Fibroblast of skin of left quadriceps (primary cell): ENCODE results near the gene AMBRA1.

ENCODE experiments used
- DNase-seq, 2 experiments: peaks; one replicate each; pipeline ENCODE4 v3.0.0-alpha.2; 2013; ENCODE audit warnings: low read depth in 2 of 2

Gene AMBRA1

GRCh38 chr11:46402957-46403902, 190.6 kb downstream of the AMBRA1 start:
- DNase-seq = no peak

GRCh38 chr11:46397526-46397925, 196.3 kb downstream of the AMBRA1 start:
- no peak for DNase-seq

GRCh38 chr11:46393759-46394158, 200.1 kb downstream of the AMBRA1 start:
- no peak for DNase-seq

- DNase-seq = no peak
These were observed 200.6 kb downstream of the AMBRA1 start for GRCh38 chr11:46393231-46393616.

GRCh38 chr11:46392421-46393230, 201.2 kb downstream of the AMBRA1 start:
- DNase-seq = peak; percentile 28 to 40

GRCh38 chr11:46391578-46392420, 202.0 kb downstream of the AMBRA1 start, which contains the start of gene CHRM4:
TSS of gene CHRM4 (minus strand) at chr11:46391776. CDS start at chr11:46386557, 5,219 bp downstream.
- DNase-seq = no peak

- DNase-seq = no peak
These were observed 202.6 kb downstream of the AMBRA1 start for GRCh38 chr11:46391186-46391577.

- DNase-seq = no peak
These were observed 203.3 kb downstream of the AMBRA1 start for GRCh38 chr11:46390331-46391171.

GRCh38 chr11:46389450-46390330, 204.1 kb downstream of the AMBRA1 start:
- DNase-seq = no peak

- DNase-seq = no peak
These were observed 205.0 kb downstream of the AMBRA1 start for GRCh38 chr11:46388619-46389449.

- DNase-seq = no peak
These were observed 205.8 kb downstream of the AMBRA1 start for GRCh38 chr11:46387919-46388618.

GRCh38 chr11:46387456-46387855, 206.4 kb downstream of the AMBRA1 start:
- DNase-seq = no peak

- DNase-seq = no peak
These were observed 207.1 kb downstream of the AMBRA1 start for GRCh38 chr11:46386674-46387073.

GRCh38 chr11:46386005-46386578, 207.7 kb downstream of the AMBRA1 start:
- DNase-seq = no peak

- DNase-seq = no peak
These were observed 208.4 kb downstream of the AMBRA1 start for GRCh38 chr11:46385169-46386004.

- DNase-seq = no peak
These were observed 209.7 kb downstream of the AMBRA1 start for GRCh38 chr11:46383974-46384701.
